Measurements from ENCODE around the gene JAZF1.

JAZF1 gene

GRCh38 chr7:28222636-28223035 lies 42.0 kb upstream of the JAZF1 start:
- no peak for TF ChIP-seq CTCF (IDR thresholded peaks at IDR 0.05; ENCODE audit: insufficient read depth, missing control alignments)
- DNase-seq (ENCODE audit: insufficient read length, low spot score) (no peak), FAIRE-seq (no peak)

- DNase-seq (ENCODE audit: insufficient read length, low spot score) (no peak), FAIRE-seq (no peak)
- no peak for TF ChIP-seq CTCF (IDR thresholded peaks at IDR 0.05; ENCODE audit: insufficient read depth, missing control alignments)
Observed at GRCh38 chr7:28219793-28220192, 39.2 kb upstream of the JAZF1 start.

- FAIRE-seq (peak; percentile 88), DNase-seq (ENCODE audit: insufficient read length, low spot score) (no peak)
- no peak for TF ChIP-seq CTCF (IDR thresholded peaks at IDR 0.05; ENCODE audit: insufficient read depth, missing control alignments)
Observed at GRCh38 chr7:28217143-28217542, 36.5 kb upstream of the JAZF1 start.

- FAIRE-seq: no peak
- no peak for TF ChIP-seq CTCF (IDR thresholded peaks at IDR 0.05; ENCODE audit: insufficient read depth, missing control alignments)
- DNase-seq (ENCODE audit: insufficient read length, low spot score): no peak
Observed at GRCh38 chr7:28211006-28211405, 30.4 kb upstream of the JAZF1 start.

- no peak for FAIRE-seq
- DNase-seq (ENCODE audit: insufficient read length, low spot score): no peak
- no peak for TF ChIP-seq CTCF (IDR thresholded peaks at IDR 0.05; ENCODE audit: insufficient read depth, missing control alignments)
Observed at GRCh38 chr7:28208506-28208905, 27.9 kb upstream of the JAZF1 start.

- FAIRE-seq (no peak), DNase-seq (ENCODE audit: insufficient read length, low spot score) (no peak)
Observed at GRCh38 chr7:28207486-28208158, 27.0 kb upstream of the JAZF1 start.

More at GRCh38 chr7:28207486-28208158, 27.0 kb upstream of the JAZF1 start:
- no peak for TF ChIP-seq CTCF (IDR thresholded peaks at IDR 0.05; ENCODE audit: insufficient read depth, missing control alignments)
